Kidney epithelial cell (primary cell): ENCODE measurements around the gene VRK3. TPM values are rescaled to one million over a fixed set of nuclear protein-coding genes. Genes with fewer than 3 reads are reported as not detected.

Experiments used
- DNase-seq: peaks from one replicate; pipeline ENCODE4 v3.0.0-alpha.2; 2010; ENCODE audit warnings: low read depth
- H3K27me3 ChIP-seq: 2 replicates; pipeline ENCODE4 v1.6.0; 2011; ENCODE audit warnings: low read length; ENCODE audit not compliant: control insufficient read depth, insufficient read depth
- H3K36me3 ChIP-seq: 2 replicates; pipeline ENCODE4 v1.5.1; 2011; ENCODE audit warnings: low read length; ENCODE audit not compliant: control insufficient read depth, insufficient read depth
- H3K4me3 ChIP-seq: 2 replicates; pipeline ENCODE4 v1.5.1; 2011; ENCODE audit warnings: low read depth, mild to moderate bottlenecking, control low read depth, low read length
- CTCF ChIP-seq: IDR thresholded peaks from 2 replicates; pipeline ENCODE4 v1.5.1; 2011; ENCODE audit warnings: mild to moderate bottlenecking, moderate library complexity, low read length, control low read depth, inconsistent platforms; ENCODE audit not compliant: insufficient read depth, poor library complexity, severe bottlenecking
- total RNA-seq: library from RNA; depleted of rRNA; stranded (reverse); fragments of >200 nt; gene quantifications from 2 replicates; pipeline ENCODE4 v1.2.3, GENCODE V29; 2015

VRK3 gene
- total RNA-seq, 1 donor from 2014 or later: 20.5 TPM

GRCh38 chr19:49927526-49928264, 97.5 kb downstream of the VRK3 start:
- Histone ChIP-seq H3K36me3 (peaks cover 3% of the 10 kb centered on the region), H3K4me3 (no peak overlapping the region), H3K27me3 (no peaks in the 10 kb centered on the region)
- no peak for TF ChIP-seq CTCF
- DNase-seq: no peak

DNA sequence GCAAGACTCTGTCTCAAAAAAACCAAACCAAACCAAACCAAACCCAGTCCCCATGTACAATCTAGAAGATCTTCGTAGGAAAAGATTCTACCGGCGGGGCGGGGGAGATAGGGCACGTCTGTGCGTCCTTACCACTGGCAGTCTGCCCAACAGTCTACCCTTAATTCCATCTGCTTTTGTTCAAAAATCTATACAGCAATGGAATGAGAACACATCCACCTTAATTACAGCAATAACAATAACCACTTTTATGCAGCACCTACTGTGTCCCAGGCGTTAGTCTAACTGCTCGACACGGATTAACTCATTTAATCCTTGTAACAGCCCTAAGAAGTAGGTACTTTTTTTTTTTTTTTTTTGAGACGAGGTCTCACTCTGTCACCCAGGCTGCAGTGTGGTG, 98.7 kb downstream of the VRK3 start:
- Histone ChIP-seq H3K36me3 (peaks cover 3% of the 10 kb centered on the region), H3K27me3 (no peaks in the 10 kb centered on the region), H3K4me3 (no peak overlapping the region)
- no peak for DNase-seq
- no peak for TF ChIP-seq CTCF

Other genes with a start within 250 kb of the VRK3 start
- 13.2 and 14.8 TPM in 2 replicates for gene FUZ, start 212.1 kb downstream of the VRK3 start, total RNA-seq
- 31.6 and 34.5 TPM in 2 replicates for gene MED25, start 207.1 kb downstream of the VRK3 start, total RNA-seq
- 47.9 and 71.1 TPM in 2 replicates for gene PTOV1, start 174.2 kb downstream of the VRK3 start, total RNA-seq
- gene PNKP, start 157.8 kb downstream of the VRK3 start, total RNA-seq: 69.3 and 78.2 TPM in 2 replicates
- gene AKT1S1, start 148.0 kb downstream of the VRK3 start, total RNA-seq: 23.2 and 34.6 TPM in 2 replicates
- gene TBC1D17, start 147.7 kb downstream of the VRK3 start, total RNA-seq: 17.4 and 28.1 TPM in 2 replicates
- gene IL4I1, start 128.5 kb downstream of the VRK3 start, total RNA-seq: 6.2 and 8.2 TPM in 2 replicates
- gene ATF5, start 96.2 kb downstream of the VRK3 start, total RNA-seq: 22.4 and 22.7 TPM in 2 replicates
- 61.1 and 66.0 TPM in 2 replicates for gene NUP62, start 95.9 kb downstream of the VRK3 start, total RNA-seq
- not detected in 2 replicates for gene SIGLEC11, start 64.2 kb downstream of the VRK3 start, total RNA-seq
- 10.2 and 13.2 TPM in 2 replicates for gene ZNF473, start 633 bp upstream of the VRK3 start, total RNA-seq
- gene IZUMO2, start 137.9 kb upstream of the VRK3 start, total RNA-seq: not detected in 2 replicates
- gene MYH14, start 178.2 kb upstream of the VRK3 start, total RNA-seq: 87.8 and 96.0 TPM in 2 replicates